ENCODE data around the gene CNOT2. TPM values are rescaled to one million over a fixed set of nuclear protein-coding genes. Genes with fewer than 3 reads are reported as not detected.

The CNOT2 gene
- total RNA-seq, 4 donors from 2014 or later: 115 to 263 (median 157) TPM

GRCh38 chr12:70334742-70335141 is 91.5 kb downstream of the CNOT2 start:
- H3K36me3 ChIP-seq: peaks cover 0 to 46% (median 0%) of the 10 kb centered on the region in 3 donors

GRCh38 chr12:70338531-70338930 is 95.3 kb downstream of the CNOT2 start:
- Histone ChIP-seq H3K27ac (no peak overlapping the region), H3K36me3 (peaks cover 0 to 83% (median 0%) of the 10 kb centered on the region in 3 donors), H3K27me3 (no peaks in the 10 kb centered on the region), H3K9me3 (no peaks in the 10 kb centered on the region), H3K4me3 (no peak overlapping the region), H3K4me1 (no peaks in the 10 kb centered on the region)
- DNase-seq: no peak
- TF ChIP-seq CTCF (IDR thresholded peaks at IDR 0.05): no peak
- TF ChIP-seq POLR2A (IDR thresholded peaks at IDR 0.05): no peak

More at GRCh38 chr12:70334742-70335141, 91.5 kb downstream of the CNOT2 start:
- H3K4me1 ChIP-seq: no peaks in the 10 kb centered on the region
- TF ChIP-seq CTCF (IDR thresholded peaks at IDR 0.05) (no peak), POLR2A (IDR thresholded peaks at IDR 0.05) (no peak)
- H3K27ac ChIP-seq: no peak overlapping the region
- no peak overlapping the region for H3K4me3 ChIP-seq
- no peaks in the 10 kb centered on the region for H3K9me3 ChIP-seq
- no peak for DNase-seq
- no peaks in the 10 kb centered on the region for H3K27me3 ChIP-seq

GRCh38 chr12:70351076-70351475 is 107.8 kb downstream of the CNOT2 start:
- no peaks in the 10 kb centered on the region for H3K4me1 ChIP-seq
- H3K4me3 ChIP-seq: no peak overlapping the region
- DNase-seq: no peak
- no peaks in the 10 kb centered on the region for H3K9me3 ChIP-seq
- peaks cover 0 to 36% (median 0%) of the 10 kb centered on the region in 3 donors for H3K36me3 ChIP-seq
- H3K27ac ChIP-seq: no peak overlapping the region
- TF ChIP-seq POLR2A (IDR thresholded peaks at IDR 0.05) (no peak), CTCF (IDR thresholded peaks at IDR 0.05) (no peak)
- no peaks in the 10 kb centered on the region for H3K27me3 ChIP-seq

GRCh38 chr12:70353780-70354660 is 110.8 kb downstream of the CNOT2 start:
- Histone ChIP-seq H3K27me3 (no peaks in the 10 kb centered on the region), H3K9me3 (no peaks in the 10 kb centered on the region), H3K4me1 (no peaks in the 10 kb centered on the region), H3K36me3 (peaks cover 0 to 18% (median 0%) of the 10 kb centered on the region in 3 donors), H3K4me3 (no peak overlapping the region), H3K27ac (no peak overlapping the region)
- no peak for DNase-seq
- TF ChIP-seq CTCF (IDR thresholded peaks at IDR 0.05) (no peak), POLR2A (IDR thresholded peaks at IDR 0.05) (no peak)

DNA sequence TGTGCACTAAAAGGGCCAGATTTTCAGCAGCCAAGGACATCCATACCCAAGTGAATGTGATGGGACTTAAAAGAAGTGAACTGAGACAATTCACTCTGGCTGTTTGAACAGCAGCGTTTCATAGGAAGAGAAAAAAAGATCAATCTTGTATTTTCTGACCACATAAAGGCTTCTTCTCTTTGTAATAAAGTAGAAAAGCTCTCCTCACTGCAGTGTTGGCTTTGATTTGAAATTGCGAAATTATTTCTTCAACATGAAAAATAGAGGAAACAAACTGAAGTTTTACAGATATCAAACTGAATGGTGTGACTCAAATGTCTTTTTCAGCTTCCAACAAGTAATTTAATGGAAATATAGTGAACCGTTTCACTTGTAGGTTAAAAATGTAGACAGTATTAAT is 111.6 kb downstream of the CNOT2 start:
- DNase-seq: no peak
- TF ChIP-seq POLR2A (IDR thresholded peaks at IDR 0.05) (no peak), CTCF (IDR thresholded peaks at IDR 0.05) (no peak)
- H3K27ac ChIP-seq: no peak overlapping the region
- no peaks in the 10 kb centered on the region for H3K27me3 ChIP-seq
- H3K4me3 ChIP-seq: no peak overlapping the region
- no peaks in the 10 kb centered on the region for H3K9me3 ChIP-seq
- peaks cover 0 to 18% (median 0%) of the 10 kb centered on the region in 3 donors for H3K36me3 ChIP-seq
- no peaks in the 10 kb centered on the region for H3K4me1 ChIP-seq

Data from Peyer's patch (tissue), 4 donors.